HG02798 (cell line): Measurements from ENCODE around the gene AP3D1.
"Not testable (repeated sequence)": the region's sequence is repeated elsewhere in the genome, so short reads cannot be mapped to it uniquely, and the experiment has no call there.

Source experiments
- ATAC-seq: cut with Tn5 transposase; IDR thresholded peaks from one replicate; pipeline ENCODE4 v1.9.1; 2021; ENCODE audit warnings: mild to moderate bottlenecking; ENCODE audit not compliant: unreplicated experiment, poor library complexity

The AP3D1 gene

DNA sequence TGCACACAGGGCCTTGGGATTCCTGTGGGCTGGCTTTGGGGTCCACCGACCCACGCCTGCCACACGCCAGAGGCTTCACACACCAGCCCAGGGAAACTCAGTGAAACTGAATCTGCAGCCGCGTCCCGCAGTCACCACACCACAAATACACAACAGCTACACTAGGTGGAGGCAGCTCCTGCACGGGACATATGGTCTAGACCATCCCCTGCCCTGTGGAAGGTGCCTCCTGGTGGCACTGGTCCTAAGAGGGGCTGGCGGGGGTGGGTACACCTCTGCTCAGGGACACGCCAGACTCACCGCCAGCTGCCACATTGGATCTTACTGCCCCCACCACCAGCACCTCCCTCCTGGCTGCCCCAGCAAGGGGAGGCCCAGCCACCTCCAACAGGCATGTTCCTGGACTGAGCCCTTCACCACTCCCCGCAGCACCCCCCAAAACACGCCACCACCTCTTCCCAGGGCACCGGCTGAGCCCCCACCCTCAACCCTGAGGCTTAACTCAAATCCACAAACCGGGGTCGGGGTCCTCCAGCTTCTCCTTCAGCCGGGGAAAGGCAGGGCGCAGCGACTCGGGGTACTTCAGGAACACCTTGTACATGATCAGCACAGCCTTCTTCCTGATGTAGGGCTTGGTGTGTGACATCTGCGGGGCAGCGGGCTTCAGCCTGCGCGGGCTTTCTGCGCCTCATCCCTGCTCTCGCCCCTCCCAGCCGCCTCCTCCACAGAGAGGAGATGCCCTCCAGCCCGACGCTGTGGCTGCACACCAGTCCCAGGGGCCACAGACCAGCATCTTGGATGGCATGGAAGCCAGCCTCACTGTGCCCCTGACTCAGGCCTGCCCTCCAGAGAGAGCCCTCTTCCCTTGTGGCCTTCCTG lies 21.2 kb downstream of the AP3D1 start:
- ATAC-seq, result no peak

DNA sequence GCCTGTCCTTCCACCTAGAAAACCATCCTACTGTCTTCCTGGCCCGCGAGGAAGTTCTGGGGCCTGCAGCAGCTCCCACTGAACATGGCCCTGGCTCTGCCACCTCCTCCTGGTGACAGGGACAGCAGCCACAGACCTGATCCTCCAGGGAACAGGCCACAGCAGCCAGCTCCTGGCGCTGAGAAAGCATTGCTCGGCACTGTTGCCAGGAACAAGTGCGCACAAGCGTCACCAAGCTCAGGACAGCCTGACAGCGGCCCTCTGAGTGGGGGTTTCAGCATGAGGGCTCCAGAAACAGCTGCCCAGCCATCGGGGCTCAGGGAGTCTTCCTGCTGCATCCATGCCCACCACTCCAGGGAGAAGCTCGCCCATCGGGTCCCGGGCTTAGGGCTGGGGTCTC lies 21.9 kb downstream of the AP3D1 start:
- no peak for ATAC-seq

DNA sequence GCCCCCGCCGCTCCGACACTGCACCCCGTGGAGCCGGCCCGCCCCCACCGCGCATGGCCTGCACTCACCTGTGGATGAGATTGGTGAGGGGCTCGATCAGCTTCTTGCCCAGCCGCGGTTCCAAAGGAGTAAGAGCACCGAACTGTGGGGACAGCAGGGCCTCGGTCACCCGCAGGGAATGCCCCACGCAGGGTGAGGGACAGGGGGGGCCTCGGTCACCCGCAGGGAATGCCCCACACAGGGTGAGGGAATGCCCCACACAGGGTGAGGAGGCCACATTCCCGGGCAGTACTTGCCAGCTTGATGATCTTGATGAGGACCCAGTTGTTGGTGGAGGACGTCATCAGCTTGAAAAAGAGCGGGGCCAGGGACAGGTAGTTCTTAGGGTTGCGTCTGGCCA lies 22.3 kb downstream of the AP3D1 start:
- ATAC-seq, result no peak

DNA sequence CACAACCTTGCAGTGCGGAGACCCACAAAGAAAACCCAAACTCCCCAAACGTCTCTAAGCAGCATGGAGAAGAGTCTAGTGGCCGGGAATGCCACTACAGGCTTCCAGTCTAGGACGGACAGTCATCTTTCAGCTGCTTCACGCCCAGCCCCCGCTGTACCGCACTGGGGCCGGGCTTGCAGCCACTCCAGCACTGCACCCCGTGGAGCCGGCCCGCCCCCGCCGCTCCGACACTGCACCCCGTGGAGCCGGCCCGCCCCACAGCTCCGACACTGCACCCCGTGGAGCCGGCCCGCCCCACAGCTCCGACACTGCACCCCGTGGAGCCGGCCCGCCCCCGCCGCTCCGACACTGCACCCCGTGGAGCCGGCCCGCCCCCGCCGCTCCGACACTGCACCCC lies 23.1 kb downstream of the AP3D1 start:
- not testable (repeated sequence) for ATAC-seq

DNA sequence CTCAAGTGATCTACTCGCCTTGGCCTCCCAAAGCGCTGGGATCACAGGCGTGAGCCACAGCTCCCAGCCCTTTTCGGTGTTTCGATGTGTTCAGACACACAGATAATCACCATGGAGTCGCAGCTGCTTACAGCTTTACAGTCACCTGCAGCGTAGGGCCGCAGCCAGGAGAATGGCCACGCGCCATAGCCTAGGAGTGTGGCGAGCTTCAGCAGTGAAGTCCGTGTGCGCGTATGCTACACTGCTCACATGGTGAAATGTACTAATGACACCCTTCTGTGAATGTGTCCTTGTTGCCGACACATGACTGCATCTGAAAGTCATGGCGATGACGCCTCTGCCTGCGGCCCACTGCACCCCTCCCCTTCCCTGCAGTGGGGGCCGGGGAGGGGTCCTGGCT lies 23.6 kb downstream of the AP3D1 start:
- ATAC-seq, result no peak

DNA sequence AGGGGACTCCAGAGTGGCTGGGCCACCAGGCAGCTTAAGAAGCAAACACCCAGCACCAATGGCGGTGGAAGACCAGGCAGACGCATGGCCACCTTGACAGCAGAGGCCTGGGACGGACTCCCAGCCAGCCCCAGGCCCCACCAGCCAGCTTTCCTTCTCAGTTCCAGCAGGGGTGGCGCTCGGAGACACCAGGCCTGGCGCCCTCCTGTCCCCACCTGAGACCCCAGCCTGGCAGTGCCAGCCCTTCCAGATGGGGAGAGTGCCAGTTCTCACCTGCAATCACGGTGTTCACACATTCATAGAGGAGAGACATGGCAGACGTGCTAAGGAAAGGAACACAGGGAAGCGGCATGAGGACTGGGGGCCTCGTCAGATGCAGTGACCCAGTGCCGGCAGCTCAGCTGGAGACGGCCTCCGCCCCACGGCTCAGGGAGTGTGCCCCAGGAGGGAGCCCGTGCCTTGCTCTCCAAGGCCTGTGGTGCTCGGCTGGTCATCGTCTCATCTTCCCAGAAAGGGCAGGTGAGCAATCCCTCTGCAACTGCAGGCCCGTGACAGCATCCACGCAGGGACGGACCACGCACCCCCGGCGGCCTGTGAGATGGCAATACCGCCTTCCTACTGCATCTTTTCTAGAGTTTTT lies 24.4 kb downstream of the AP3D1 start:
- no peak for ATAC-seq

DNA sequence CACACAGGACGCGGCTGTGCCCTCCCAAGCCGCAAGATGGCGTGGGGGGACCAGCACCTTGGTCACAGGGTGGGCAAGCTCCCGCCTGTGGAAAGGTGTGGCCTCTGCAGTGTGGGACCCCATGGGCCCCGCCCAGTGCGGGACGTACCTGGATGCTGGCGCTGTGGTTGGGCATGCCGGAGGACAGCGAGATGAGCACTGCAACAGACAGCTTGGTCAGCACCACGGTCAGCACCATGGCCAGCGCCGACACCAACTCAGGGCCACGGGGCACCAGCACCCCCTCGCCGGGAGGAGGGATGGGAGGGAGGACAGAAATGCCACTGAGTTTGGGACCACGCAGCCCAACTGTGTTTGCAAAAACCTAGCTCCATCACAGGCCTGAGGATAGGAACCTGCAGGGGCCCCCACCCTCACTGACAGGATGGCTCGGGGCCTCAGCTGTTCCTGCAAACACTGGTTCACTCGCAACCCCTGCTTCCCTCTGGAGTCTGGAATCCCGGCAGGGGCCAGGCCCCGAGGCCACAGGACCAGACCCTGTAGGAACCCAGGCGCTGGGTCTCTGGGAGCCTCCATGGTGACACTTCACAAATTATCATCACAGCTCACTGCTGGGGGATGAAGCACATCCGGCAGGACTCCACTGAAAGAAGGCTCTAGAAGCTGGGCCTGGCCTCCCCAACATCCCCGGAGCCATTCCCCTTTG lies 27.5 kb downstream of the AP3D1 start:
- no peak for ATAC-seq

DNA sequence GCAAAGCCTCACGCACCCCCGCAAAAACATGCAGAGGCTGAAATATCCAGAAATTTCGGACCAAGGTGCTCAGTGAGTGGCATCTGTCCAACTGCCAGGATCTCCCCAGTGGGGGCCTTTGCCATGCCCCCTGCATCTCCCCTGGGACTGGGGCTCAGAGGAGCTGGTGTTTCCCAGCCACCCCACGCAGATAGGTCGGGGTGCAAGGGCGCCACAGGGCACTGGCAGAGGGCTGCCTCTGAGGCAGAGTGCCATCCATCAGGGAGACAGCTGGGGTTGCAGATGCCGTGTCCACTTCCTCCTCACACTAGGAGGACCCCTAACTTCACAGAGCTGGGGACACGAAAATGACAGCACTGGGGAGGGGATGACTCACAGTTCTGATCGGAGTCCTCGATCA lies 28.4 kb downstream of the AP3D1 start:
- ATAC-seq, result no peak

DNA sequence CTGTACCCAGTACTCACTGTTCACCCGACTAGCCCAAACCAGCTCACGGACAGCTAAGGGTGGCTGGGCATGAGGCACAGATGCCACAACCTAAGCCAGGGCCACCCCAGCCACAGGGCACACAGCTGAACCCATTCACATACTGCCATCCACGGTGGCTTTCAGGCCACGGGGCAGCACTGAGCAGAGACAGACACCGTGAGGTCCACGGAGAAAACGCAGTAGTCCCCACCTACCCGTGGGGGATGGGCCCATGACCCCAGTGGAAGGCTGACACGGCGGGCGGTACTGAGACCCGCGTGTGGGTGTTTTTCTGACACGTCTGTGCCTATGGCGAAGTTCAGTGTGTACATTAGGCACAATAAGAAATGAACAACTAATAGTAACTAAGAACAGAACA lies 29.1 kb downstream of the AP3D1 start:
- ATAC-seq, result no peak

DNA sequence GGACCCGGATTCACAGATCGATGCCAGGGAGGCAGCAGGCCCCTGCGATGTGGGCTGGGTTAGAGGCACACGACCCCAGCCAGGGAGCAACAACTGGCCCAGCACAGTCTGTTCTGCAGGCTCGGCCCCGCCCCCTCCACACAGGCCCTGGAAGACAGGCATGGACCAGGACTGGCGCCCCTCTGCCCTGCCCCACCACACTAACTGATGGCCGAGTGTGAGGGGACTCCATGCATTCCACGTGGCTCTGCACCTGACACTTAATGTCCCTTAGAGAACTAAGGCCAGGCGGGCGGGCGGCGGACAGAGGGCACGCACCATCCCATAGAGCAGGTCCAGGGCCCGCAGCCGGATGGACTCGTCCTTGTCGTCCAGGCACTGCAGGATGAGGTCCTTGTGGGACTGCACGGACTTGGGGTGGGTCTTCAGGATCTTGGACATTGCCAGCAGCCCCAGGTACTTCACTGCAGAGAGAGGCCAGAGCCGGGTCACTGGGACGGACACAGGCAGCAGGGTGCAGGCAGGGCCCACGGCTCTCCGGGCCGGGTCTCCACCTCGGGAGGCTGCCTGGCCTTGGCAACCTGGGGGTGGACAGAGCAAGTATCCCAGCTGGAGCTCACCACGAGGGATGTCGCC lies 29.8 kb downstream of the AP3D1 start:
- ATAC-seq, result no peak

DNA sequence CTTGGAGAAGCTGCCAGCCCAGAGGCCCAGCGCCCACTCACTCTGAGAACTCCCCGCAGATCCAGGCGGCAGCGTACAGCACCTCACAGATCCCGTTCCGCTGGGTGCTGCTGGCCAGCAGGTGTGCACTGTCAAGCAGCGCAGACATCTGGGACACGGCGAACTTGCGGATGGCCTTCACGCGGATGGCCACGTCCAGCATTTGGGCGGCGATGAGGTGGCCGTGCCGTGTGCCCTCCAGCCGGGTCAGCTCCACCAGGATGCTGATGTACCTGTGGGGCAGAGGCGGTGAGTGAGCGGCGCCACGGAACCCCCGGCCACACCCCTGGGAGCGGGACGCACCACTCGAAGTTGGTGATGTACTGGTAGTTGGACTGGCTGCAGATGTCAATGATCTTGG lies 30.5 kb downstream of the AP3D1 start:
- ATAC-seq, result no peak

DNA sequence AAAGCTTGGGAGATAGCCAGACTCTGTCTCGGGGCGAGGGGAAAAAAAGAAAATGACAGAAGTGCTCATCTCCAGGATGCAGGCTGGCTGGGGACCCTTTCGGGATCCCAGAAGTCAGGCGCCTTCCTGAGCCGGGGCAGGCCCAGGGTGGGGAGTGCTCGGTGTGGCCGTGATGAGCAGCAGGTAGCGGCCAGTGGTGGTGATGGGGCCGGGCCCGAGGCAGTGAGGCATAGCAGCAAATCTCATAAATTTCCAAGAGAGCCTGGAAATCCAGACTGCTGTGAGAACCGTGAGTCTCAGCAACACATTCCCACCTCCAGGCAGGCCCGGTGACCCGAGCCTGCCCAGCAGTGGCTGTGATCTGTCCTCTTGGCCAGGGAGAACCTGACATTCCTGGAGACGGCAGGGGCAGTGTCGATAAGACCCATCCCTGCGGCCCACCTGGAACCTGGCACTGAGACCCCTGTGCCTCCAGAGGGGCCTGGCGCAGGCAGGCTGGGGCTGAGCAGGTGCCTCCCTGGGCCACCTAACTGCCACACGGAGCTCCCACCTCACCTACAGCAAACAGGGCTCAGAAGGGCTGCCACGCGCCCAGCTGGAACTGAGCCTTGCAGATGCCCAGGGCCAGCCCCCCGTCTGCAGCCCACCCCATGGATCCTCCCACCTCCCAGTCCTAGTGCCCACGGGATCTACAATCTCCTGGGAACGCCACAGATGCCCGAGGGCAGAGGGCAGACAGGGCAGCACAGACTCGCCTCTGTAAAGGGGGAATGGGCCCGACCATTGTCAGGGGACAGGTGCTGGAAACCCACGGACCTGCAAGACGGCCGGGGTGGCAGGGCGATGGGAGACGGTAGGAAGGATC lies 31.2 kb downstream of the AP3D1 start:
- ATAC-seq, result no peak

DNA sequence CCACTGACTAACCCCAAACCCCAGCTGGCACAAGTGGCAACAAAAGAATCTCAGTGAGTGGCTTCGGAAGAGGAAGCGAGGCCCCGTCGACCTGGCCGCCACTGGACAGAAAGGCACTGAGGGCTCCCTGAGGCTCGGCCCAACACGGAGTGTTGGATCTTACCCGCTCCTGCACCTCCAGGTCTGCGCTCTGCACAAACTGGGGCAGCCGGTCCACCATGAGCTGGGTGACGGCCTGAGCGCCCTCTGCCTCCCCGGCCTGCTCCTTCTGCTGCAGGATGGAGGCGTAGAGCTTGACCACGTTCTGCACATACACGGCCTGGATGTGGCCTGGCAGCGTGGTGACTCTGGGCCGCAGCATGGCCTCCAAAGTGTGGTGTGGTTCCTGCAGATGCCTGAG lies 32.9 kb downstream of the AP3D1 start:
- ATAC-seq, result no peak

DNA sequence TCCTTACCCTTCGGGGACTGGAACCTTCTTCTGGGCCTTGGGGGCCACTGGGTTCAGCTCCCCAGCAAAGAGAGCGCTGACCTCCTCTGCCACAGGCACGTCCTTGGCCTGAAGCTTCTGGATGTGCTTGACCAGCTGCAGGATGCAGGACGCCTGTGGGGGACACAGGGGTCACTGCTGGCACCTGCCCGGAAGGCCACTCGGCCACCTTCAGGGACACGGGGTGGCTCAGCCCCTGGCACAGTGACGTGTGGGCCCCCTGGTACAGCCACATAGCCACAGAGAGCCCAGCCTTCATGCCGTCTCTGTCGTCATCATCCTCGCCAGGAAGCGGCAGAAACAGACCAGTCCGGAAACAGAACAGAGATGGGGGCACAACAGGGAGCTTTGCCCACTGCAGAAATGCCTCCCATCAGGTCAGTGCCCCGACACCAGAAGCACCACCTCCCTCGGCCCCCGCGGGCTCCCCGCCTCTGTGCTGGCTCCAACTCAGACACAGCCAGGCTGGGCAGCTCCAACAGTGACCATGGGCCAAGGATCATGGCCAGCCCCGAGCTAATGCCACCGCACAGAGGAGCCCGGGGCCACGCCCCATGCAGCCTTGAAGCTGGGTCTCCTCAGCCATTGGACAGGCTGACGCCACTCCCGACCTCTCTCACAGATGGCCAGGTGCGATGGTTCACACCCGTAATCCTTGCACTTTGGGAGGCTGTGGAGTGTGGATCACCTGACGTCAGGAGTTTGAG lies 34.0 kb downstream of the AP3D1 start:
- ATAC-seq, result no peak

DNA sequence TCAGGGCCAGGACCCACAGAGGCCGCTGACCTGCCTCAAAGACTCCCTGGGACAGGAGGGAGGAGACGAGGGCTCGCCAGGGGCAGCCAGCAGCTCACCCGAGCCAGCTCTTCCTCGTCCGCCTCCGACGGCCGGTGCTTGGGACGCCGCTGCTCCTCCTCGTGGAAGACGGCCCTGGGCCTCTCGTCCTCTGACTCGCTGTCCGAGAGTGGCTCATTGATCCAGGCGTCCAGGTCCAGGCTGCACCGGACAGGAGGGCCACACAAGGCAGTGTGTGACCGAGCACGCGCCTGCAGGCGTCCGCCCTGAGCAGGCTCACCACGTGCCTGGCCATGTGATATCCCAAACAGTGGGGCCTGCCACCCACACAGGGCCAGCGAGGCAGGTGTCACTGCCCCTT lies 34.9 kb downstream of the AP3D1 start:
- ATAC-seq, result no peak

DNA sequence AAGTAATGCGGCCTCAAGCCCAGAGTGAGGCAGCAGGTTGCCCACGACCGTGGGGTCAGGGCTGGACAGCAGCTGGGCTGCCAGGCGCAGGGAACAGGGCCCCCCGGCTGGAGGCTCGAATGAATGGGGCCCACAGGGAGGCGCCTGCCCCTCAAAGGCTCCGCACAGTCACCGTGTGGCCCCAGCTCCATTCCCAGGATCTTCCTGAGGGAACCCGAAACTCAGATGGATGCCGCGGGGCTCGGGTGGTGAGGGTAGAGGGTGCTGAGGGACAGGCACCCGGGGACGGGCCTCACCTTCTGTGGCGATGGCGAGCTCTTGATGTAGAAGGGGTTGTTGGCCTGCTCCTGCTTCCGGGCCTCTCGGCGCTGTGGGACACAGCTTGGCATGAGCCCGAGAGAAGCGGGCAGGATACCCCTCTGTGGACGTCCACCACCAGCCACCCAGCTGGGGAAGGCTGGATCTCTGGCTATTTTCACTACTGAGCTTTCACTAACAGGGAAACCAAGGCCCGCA lies 35.4 kb downstream of the AP3D1 start:
- no peak for ATAC-seq

DNA sequence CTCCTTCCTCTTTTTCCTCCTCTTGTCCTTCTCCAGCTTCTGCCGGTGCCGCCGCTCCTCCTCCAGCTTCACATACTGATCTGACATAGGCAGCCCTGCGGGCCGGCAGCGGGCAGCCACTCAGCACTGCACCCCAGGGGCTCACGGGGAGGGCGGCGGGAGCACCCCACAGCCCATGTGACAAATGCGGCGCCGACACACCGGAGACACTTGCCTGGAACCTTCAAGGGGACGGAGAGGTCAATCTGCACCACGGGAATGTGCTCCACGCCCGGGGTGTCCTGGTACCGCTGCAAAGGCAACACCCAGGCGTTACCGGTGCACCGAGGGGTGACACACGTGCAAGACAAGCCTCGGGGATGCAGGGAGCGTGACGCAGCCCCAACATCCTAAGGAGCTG lies 36.0 kb downstream of the AP3D1 start:
- no peak for ATAC-seq

DNA sequence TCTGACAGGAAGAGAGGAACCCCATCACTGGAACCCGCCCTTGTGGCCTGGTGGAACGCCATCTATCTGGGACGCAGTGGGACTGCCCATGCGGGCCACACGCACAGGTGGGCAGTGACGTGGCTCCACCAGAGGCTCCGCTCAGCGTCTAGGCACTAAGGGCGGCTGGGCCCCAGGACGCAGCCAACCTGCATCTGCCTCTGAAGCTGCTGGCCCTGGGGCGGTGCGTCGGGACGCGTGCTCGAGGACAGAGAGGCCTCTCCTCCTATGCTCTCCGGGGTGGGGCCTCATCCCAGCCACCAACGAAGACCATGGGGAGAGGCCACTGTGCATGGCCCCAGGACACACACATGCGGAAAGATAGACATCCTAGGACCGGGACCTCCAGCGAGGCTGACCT lies 36.5 kb downstream of the AP3D1 start:
- no peak for ATAC-seq

DNA sequence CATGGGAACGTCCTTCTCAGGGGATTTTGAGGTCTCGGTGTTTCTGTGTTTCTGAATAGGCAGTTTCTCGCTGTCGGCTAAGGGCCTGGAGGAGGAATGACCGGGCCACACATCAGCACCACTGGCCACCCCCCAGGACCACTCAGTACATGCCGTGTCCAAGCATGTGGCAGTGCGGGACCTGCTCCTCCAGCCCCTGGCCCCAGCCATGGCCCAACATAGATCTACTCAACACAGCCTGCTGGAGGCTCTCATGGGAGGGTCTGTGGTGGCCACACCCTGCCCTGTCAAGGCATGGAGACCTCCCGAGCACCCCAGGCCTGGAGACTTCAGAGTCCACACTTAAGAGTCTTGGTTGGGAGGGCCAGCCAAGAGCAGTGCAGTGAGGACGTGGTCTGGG lies 37.1 kb downstream of the AP3D1 start:
- no peak for ATAC-seq
